ENCODE results near the gene LEMD3.

- TF ChIP-seq ZNF677 (tag by site-specific recombination; IDR thresholded peaks at IDR 0.05) (no peak), ZNF341 (tag by site-specific recombination; IDR thresholded peaks at IDR 0.05; ENCODE audit: low read depth) (no peak)
Observed at GRCh38 chr12:65164244-65164643, 5.1 kb upstream of the LEMD3 start.

All from HEK293 (cell line).